Caco-2 (cell line): ENCODE measurements around the gene SLC16A4. TPM values are rescaled to one million over a fixed set of nuclear protein-coding genes. Genes with fewer than 3 reads are reported as not detected.
A peak's percentile ranks its signal among the peaks of the same experiment; 100 is the strongest.
"Not testable (repeated sequence)": the region's sequence is repeated elsewhere in the genome, so short reads cannot be mapped to it uniquely, and the experiment has no call there.

Experiments used
- BruUV-seq: library from RNA; stranded (reverse); fragments of 400-500 nt; replicated peaks from 2 replicates; lab custom pipeline; 2021; lab: Mats Ljungman, UMichigan
- CTCF ChIA-PET: fragments of 300-600 bp; sonication (Branson Sonifier 250); formaldehyde crosslinking; loops from one replicate; lab custom pipeline; 2022; ENCODE audit warnings: antibody characterized with exemption; lab: Charles Lee
- POLR2A ChIA-PET: fragments of 300-600 bp; sonication (Branson Sonifier 250); formaldehyde crosslinking; loops from one replicate; lab custom pipeline; 2022; ENCODE audit warnings: antibody characterized with exemption; lab: Charles Lee
- DNase-seq, 2 experiments: peaks; one replicate each; pipeline versions ENCODE4 v3.0.0 to v3.0.0-alpha.2; 2020 to 2022
- H3K27me3 ChIP-seq: replicated peaks from 2 replicates; pipeline ENCODE4 v1.6.0; 2011; ENCODE audit warnings: low read length; ENCODE audit not compliant: control insufficient read depth, insufficient read depth
- H3K36me3 ChIP-seq: 2 replicates; pipeline ENCODE4 v1.5.1; 2011; ENCODE audit warnings: low read length; ENCODE audit not compliant: control insufficient read depth, insufficient read depth
- H3K4me1 ChIP-seq: fragments of 250-450 bp; sonication (Bioruptor Pico); 2 replicates; pipeline ENCODE4 v1.5.1; 2020; ENCODE audit warnings: mild to moderate bottlenecking
- H3K4me3 ChIP-seq: 2 replicates; pipeline ENCODE4 v1.5.1; 2011; ENCODE audit warnings: low read depth, mild to moderate bottlenecking, control low read depth, low read length
- H3K9me3 ChIP-seq: fragments of 250-450 bp; sonication (Bioruptor Pico); 2 replicates; pipeline ENCODE4 v1.5.1; 2020; ENCODE audit warnings: mild to moderate bottlenecking, moderate library complexity
- H3K27ac Mint-ChIP-seq: one replicate; pipeline ENCODE4 v1.8.0; 2022; ENCODE audit warnings: mixed read lengths; ENCODE audit not compliant: unreplicated experiment
- H3K27me3 Mint-ChIP-seq: one replicate; pipeline ENCODE4 v1.8.0; 2022; ENCODE audit warnings: mixed read lengths; ENCODE audit not compliant: insufficient read depth, unreplicated experiment
- H3K36me3 Mint-ChIP-seq: one replicate; pipeline ENCODE4 v1.8.0; 2022; ENCODE audit warnings: mild to moderate bottlenecking, mixed read lengths; ENCODE audit not compliant: insufficient read depth, unreplicated experiment
- H3K4me1 Mint-ChIP-seq: one replicate; pipeline ENCODE4 v1.8.0; 2022; ENCODE audit warnings: low read depth, mixed read lengths; ENCODE audit not compliant: unreplicated experiment
- H3K4me3 Mint-ChIP-seq: one replicate; pipeline ENCODE4 v1.8.0; 2022; ENCODE audit warnings: mild to moderate bottlenecking, moderate library complexity, mixed read lengths; ENCODE audit not compliant: unreplicated experiment
- H3K9me3 Mint-ChIP-seq: one replicate; pipeline ENCODE4 v1.8.0; 2022; ENCODE audit warnings: mixed read lengths; ENCODE audit not compliant: unreplicated experiment
- CTCF ChIP-seq, 2 experiments: fragments of 200-600 bp in 1 of 2; IDR thresholded peaks; 1 replicate in 1 of 2; 2 replicates in 1 of 2; pipeline versions ENCODE4 v1.5.1 to v1.8.0; 2011 to 2022; ENCODE audit warnings: antibody characterized with exemption in 1 of 2, control low read depth in 1 of 2, inconsistent platforms in 1 of 2, low read depth in 1 of 2, low read length in 1 of 2, mild to moderate bottlenecking in 1 of 2, moderate library complexity in 1 of 2; ENCODE audit not compliant: insufficient read depth in 1 of 2, severe bottlenecking in 1 of 2, unreplicated experiment in 1 of 2
- intact Hi-C: fragments of 100-400 bp; cut with micrococcal nuclease; formaldehyde crosslinking; loops from one replicate; pipeline ENCODE4 v1.10.0; 2022; ENCODE audit not compliant: unreplicated experiment
- total RNA-seq: library from RNA; stranded (reverse); gene quantifications from 2 replicates; pipeline ENCODE4 v1.2.3, GENCODE V29; 2022

Gene SLC16A4
- total RNA-seq, 1 experiment from 2014 or later = 9.3 TPM

DNA sequence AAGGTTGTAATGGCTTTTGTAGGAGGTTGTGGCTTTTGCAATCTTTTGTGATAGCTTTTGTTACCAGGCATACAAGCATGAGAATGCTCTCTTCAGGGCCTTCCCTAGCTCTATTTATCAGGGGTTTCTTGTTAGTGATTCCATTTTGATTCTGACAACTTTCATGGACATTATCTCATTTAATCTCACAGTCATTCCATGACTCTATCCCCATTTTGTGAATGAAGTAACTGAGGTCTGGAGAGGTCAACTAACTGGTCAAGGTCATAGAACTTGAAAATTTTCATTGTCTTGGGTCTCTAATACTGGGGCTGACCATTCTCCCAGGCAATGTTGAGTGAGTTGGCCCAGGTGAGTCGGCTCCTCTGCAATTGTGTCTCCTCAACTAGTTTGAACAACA lies 27.9 kb upstream of the SLC16A4 start:
- no peaks in the 10 kb centered on the region for H3K4me1 ChIP-seq
- no peak for DNase-seq
- Mint-ChIP-seq H3K9me3 (no peaks in the 10 kb centered on the region), H3K27ac (no peak overlapping the region), H3K4me3 (no peak overlapping the region), H3K27me3 (no peaks in the 10 kb centered on the region), H3K4me1 (no peaks in the 10 kb centered on the region), H3K36me3 (no peaks in the 10 kb centered on the region)
- no peak overlapping the region for H3K4me3 ChIP-seq
- BruUV-seq = no TSS peak
- H3K36me3 ChIP-seq = no peaks in the 10 kb centered on the region
- no peak for TF ChIP-seq CTCF (IDR thresholded peaks at IDR 0.05; ENCODE audit: insufficient read depth in 1 of 2, low read depth in 1 of 2, low read length in 1 of 2, severe bottlenecking in 1 of 2, unreplicated experiment in 1 of 2)
- H3K9me3 ChIP-seq = no peaks in the 10 kb centered on the region
- ChIA-PET CTCF (no interaction called here), POLR2A (no interaction called here)
- intact Hi-C loops = no loop called here
- no peaks in the 10 kb centered on the region for H3K27me3 ChIP-seq

- H3K4me1 Mint-ChIP-seq, POLR2A ChIA-PET, BruUV-seq, H3K27me3 Mint-ChIP-seq, H3K27me3 ChIP-seq, H3K9me3 ChIP-seq, DNase-seq, H3K27ac Mint-ChIP-seq, H3K9me3 Mint-ChIP-seq, H3K36me3 Mint-ChIP-seq, H3K4me1 ChIP-seq, H3K4me3 ChIP-seq, H3K4me3 Mint-ChIP-seq, intact Hi-C loops, H3K36me3 ChIP-seq: not testable (repeated sequence)
- CTCF ChIA-PET = interaction anchor here (0.6 to 5.9 kb wide), 16 partner anchors 10 to 205 kb away, joined by 3 to 51 read pairs (median 5); partner anchors contain the start of gene RBM15
Observed at GRCh38 chr1:110413045-110413444, 22.2 kb upstream of the SLC16A4 start.

DNA sequence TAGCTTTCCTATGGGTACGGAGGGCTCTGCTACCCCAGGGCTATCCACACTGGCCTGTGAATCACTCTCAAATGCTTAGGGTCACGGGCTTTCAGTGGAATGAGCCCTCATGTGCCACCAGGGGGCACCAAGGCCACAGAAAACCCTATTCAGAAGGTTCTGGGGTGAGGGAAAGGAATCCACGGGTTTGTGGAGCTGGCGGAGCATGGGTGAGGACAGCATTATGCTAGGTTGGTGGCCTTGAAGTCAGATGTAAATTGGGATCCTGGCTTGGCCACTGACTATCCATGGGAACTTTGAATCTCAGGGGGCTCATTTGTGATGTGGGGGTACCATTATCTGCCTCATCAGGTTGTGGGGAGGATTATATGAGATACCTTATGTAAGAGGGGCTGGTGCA lies 21.8 kb upstream of the SLC16A4 start:
- H3K36me3 ChIP-seq = no peaks in the 10 kb centered on the region
- CTCF ChIA-PET = interaction anchor here (0.6 to 5.9 kb wide), 16 partner anchors 10 to 205 kb away, joined by 3 to 51 read pairs (median 5); partner anchors contain the start of gene RBM15
- intact Hi-C loops = loop anchor here (1.0 kb wide), 3 partner anchors 21 to 84 kb away; no protein-coding TSS in a partner anchor
- no peak overlapping the region for H3K4me3 Mint-ChIP-seq
- H3K9me3 ChIP-seq = no peaks in the 10 kb centered on the region
- no TSS peak for BruUV-seq
- no peak overlapping the region for H3K27ac Mint-ChIP-seq
- H3K4me1 ChIP-seq = peaks cover 7% of the 10 kb centered on the region; the same call in 1 of the 2 replicates
- TF ChIP-seq CTCF (IDR thresholded peaks at IDR 0.05; ENCODE audit: insufficient read depth in 1 of 2, low read depth in 1 of 2, low read length in 1 of 2, severe bottlenecking in 1 of 2, unreplicated experiment in 1 of 2) = peak; percentile 65 to 75
- H3K9me3 Mint-ChIP-seq = no peaks in the 10 kb centered on the region
- peaks cover 6% of the 10 kb centered on the region for H3K36me3 Mint-ChIP-seq
- POLR2A ChIA-PET = no interaction called here
- H3K27me3 Mint-ChIP-seq = no peaks in the 10 kb centered on the region
- H3K4me1 Mint-ChIP-seq = peaks cover 7% of the 10 kb centered on the region
- H3K27me3 ChIP-seq = no peaks in the 10 kb centered on the region
- peak; percentile 65 to 74 for DNase-seq
- H3K4me3 ChIP-seq = no peak overlapping the region
